HepG2 (cell line): Measurements from ENCODE around the gene LSM2. TPM values are rescaled to one million over a fixed set of nuclear protein-coding genes. Genes with fewer than 3 reads are reported as not detected.
A peak's percentile ranks its signal among the peaks of the same experiment; 100 is the strongest.

Source experiments
- ATAC-seq: fragments of 200-7000 bp; cut with Tn5 transposase; 3 replicates; pipeline ENCODE4 v1.9.1; 2020; ENCODE audit warnings: mild to moderate bottlenecking, moderate library complexity
- BruUV-seq: library from RNA; stranded (reverse); fragments of 400-500 nt; replicated peaks from 2 replicates; lab custom pipeline; 2021; lab: Mats Ljungman, UMichigan
- CTCF ChIA-PET: fragments of 300-600 bp; formaldehyde crosslinking; extraction: SDS; loops from one replicate; lab custom pipeline; 2021; ENCODE audit warnings: low total read pairs, inconsistent platforms, low intra/inter-chr PET ratio; lab: Yijun Ruan, JAX
- POLR2A ChIA-PET: fragments of 350-600 bp; sonication (Branson Sonifier 250); formaldehyde crosslinking; loops from one replicate; lab custom pipeline; 2020; ENCODE audit warnings: antibody characterized with exemption, inconsistent platforms; lab: Yijun Ruan, JAX
- DNase-seq: peaks from one replicate; pipeline ENCODE4 v3.0.0-alpha.2; 2015; ENCODE audit warnings: low spot score
- FAIRE-seq: peaks from 3 replicates; lab custom pipeline; 2011; peaks lifted over from hg19 to GRCh38; lab: Jason Lieb, UNC
- H2AFZ ChIP-seq: one replicate; pipeline ENCODE4 v1.6.1; 2011; ENCODE audit warnings: low read length, inconsistent platforms
- H3K27ac ChIP-seq: fragments of 300-600 bp; 3 replicates; pipeline ENCODE4 v1.8.0; 2011; ENCODE audit warnings: mixed run types, mild to moderate bottlenecking, mixed read lengths, low read length, inconsistent platforms; ENCODE audit not compliant: insufficient read depth; ENCODE audit errors: extremely low read length
- H3K27me3 ChIP-seq, 2 experiments: fragments of 200-600 bp in 1 of 2; 2 replicates in 1 of 2; 3 replicates in 1 of 2; pipeline versions ENCODE4 v1.6.0 to v1.8.0; 2011; ENCODE audit warnings: low read length in 2 of 2, mild to moderate bottlenecking in 2 of 2, moderate library complexity in 2 of 2, inconsistent platforms in 1 of 2; ENCODE audit not compliant: insufficient read depth in 2 of 2, control insufficient read depth in 1 of 2
- H3K36me3 ChIP-seq, 2 experiments: fragments of 200-600 bp in 1 of 2; replicated peaks in 1 of 2; 2 replicates in 1 of 2; 3 replicates in 1 of 2; pipeline versions ENCODE4 v1.5.1 to v1.8.0; 2011; ENCODE audit warnings: low read length in 2 of 2, inconsistent platforms in 1 of 2; ENCODE audit not compliant: insufficient read depth in 2 of 2, control insufficient read depth in 1 of 2
- H3K4me1 ChIP-seq: 2 replicates; pipeline ENCODE4 v1.5.1; 2012; ENCODE audit warnings: low read length, inconsistent platforms; ENCODE audit not compliant: insufficient read depth
- H3K4me2 ChIP-seq: 2 replicates; pipeline ENCODE4 v1.6.0; 2011; ENCODE audit warnings: low read depth, low read length, inconsistent platforms
- H3K4me3 ChIP-seq, 3 experiments: fragments of 200-600 bp in 1 of 3; sonication (generic), shearing (Covaris generic) in 1 of 3; replicated peaks in 1 of 3; 2 replicates each; pipeline ENCODE4 v1.5.1; 2011 to 2016; ENCODE audit warnings: low read length in 3 of 3, inconsistent platforms in 2 of 3, low read depth in 2 of 3, mild to moderate bottlenecking in 2 of 3, control low read depth in 1 of 3, mixed read lengths in 1 of 3; ENCODE audit not compliant: insufficient read depth in 1 of 3
- H3K79me2 ChIP-seq: one replicate; pipeline ENCODE4 v1.6.1; 2011; ENCODE audit warnings: low read length, inconsistent platforms; ENCODE audit not compliant: insufficient read depth
- H3K9ac ChIP-seq: 2 replicates; pipeline ENCODE4 v1.6.0; 2011; ENCODE audit warnings: mild to moderate bottlenecking, low read depth, low read length, inconsistent platforms; ENCODE audit not compliant: insufficient read depth
- H3K9me3 ChIP-seq: 2 replicates; pipeline ENCODE4 v1.5.1; 2012; ENCODE audit warnings: mild to moderate bottlenecking, low read length
- H4K20me1 ChIP-seq: 2 replicates; pipeline ENCODE4 v1.6.0; 2011; ENCODE audit warnings: inconsistent platforms, mild to moderate bottlenecking, low read length, moderate library complexity; ENCODE audit not compliant: insufficient read depth
- ARID5B ChIP-seq: IDR thresholded peaks from 2 replicates; pipeline ENCODE4 v1.4.0; 2020; ENCODE audit warnings: mild to moderate bottlenecking, missing genetic modification reagents
- EEA1 ChIP-seq: sonication (generic); formaldehyde crosslinking; IDR thresholded peaks from 2 replicates; pipeline ENCODE4 v1.5.1; 2020; ENCODE audit warnings: mild to moderate bottlenecking, missing genetic modification reagents, borderline replicate concordance
- EP300 ChIP-seq, 3 experiments: sonication (generic) in 1 of 3; formaldehyde crosslinking in 1 of 3; IDR thresholded peaks; 2 replicates each; pipeline versions ENCODE4 v1.5.1 to v1.6.1; 2011 to 2020; ENCODE audit warnings: low read depth in 2 of 3, low read length in 2 of 3, borderline replicate concordance in 1 of 3, improper control_type of control experiment in 1 of 3, mild to moderate bottlenecking in 1 of 3, missing genetic modification reagents in 1 of 3, moderate library complexity in 1 of 3
- ERF ChIP-seq: IDR thresholded peaks from 2 replicates; pipeline ENCODE4 v1.6.1; 2018; ENCODE audit warnings: missing biosample characterization, missing genetic modification reagents
- FOXO1 ChIP-seq: sonication (generic); formaldehyde crosslinking; IDR thresholded peaks from 2 replicates; pipeline ENCODE4 v1.4.0; 2020; ENCODE audit warnings: missing genetic modification reagents
- HHEX ChIP-seq: IDR thresholded peaks from 2 replicates; pipeline ENCODE4 v1.6.1; 2016; ENCODE audit warnings: control low read depth
- KLF12 ChIP-seq: sonication (generic); formaldehyde crosslinking; IDR thresholded peaks from 2 replicates; pipeline ENCODE4 v1.4.0; 2020; ENCODE audit warnings: missing genetic modification reagents, borderline replicate concordance
- ONECUT2 ChIP-seq: sonication (generic); formaldehyde crosslinking; IDR thresholded peaks from 2 replicates; pipeline ENCODE4 v1.4.0; 2020; ENCODE audit warnings: missing genetic modification reagents
- PHF21A ChIP-seq: sonication (generic); formaldehyde crosslinking; IDR thresholded peaks from 2 replicates; pipeline ENCODE4 v1.5.0; 2020; ENCODE audit warnings: mild to moderate bottlenecking, missing genetic modification reagents
- RBM22 ChIP-seq: fragments of 200-400 bp; formaldehyde crosslinking; optimal IDR thresholded peaks from 2 replicates; pipeline ENCODE3; 2017; ENCODE audit warnings: mild to moderate bottlenecking, low read length, moderate library complexity
- SMARCE1 ChIP-seq: fragments of 450-650 bp; IDR thresholded peaks from 2 replicates; pipeline ENCODE4 v1.6.1; 2017; ENCODE audit warnings: borderline replicate concordance
- SNRNP70 ChIP-seq: fragments of 200-400 bp; formaldehyde crosslinking; IDR thresholded peaks from 2 replicates; pipeline ENCODE4 v1.6.1; 2017; ENCODE audit warnings: mild to moderate bottlenecking, low read depth, low read length, moderate library complexity
- YEATS4 ChIP-seq: sonication (generic); formaldehyde crosslinking; IDR thresholded peaks from 2 replicates; pipeline ENCODE4 v1.4.0; 2020; ENCODE audit warnings: missing genetic modification reagents, borderline replicate concordance
- ZNF24 ChIP-seq: fragments of 450-650 bp; IDR thresholded peaks from 2 replicates; pipeline ENCODE4 v1.6.1; 2017; ENCODE audit warnings: antibody characterized with exemption, mild to moderate bottlenecking
- ZNF30 ChIP-seq: sonication (generic); formaldehyde crosslinking; IDR thresholded peaks from 2 replicates; pipeline ENCODE4 v1.5.0; 2020; ENCODE audit warnings: mild to moderate bottlenecking, missing genetic modification reagents
- ZNF337 ChIP-seq: sonication (generic); formaldehyde crosslinking; IDR thresholded peaks from 2 replicates; pipeline ENCODE4 v1.5.1; 2020; ENCODE audit warnings: missing genetic modification reagents, low read depth, mild to moderate bottlenecking, borderline replicate concordance
- WGBS: methylation state at CpG from one replicate; pipeline ENCODE4 v1.1.6; 2017; ENCODE audit warnings: low lambda C conversion rate; 5-methylcytosine and 5-hydroxymethylcytosine counted together
- in situ Hi-C: cut with HindIII; loops from 2 replicates; pipeline ENCODE4 v1.10.0; 2017; ENCODE audit warnings: low pct_unique_long_range_greater_than_20kb; ENCODE audit not compliant: extremely low pct_ligation_motif_present
- intact Hi-C: fragments of 100-400 bp; cut with micrococcal nuclease; formaldehyde crosslinking; loops from one replicate; pipeline ENCODE4 v1.10.0; 2022; ENCODE audit not compliant: unreplicated experiment
- polyA plus RNA-seq, 8 experiments: library from polyadenylated mRNA; depleted of rRNA in 3 of 8; stranded (reverse) in 7 of 8; unstranded in 1 of 8; fragments of >200 nt; fragmentation: Illumina TruSeq in 4 of 8; extraction: Trizol in 4 of 8; gene quantifications; 2 replicates each; pipeline versions ENCODE4 v1.2.1 to v1.2.3, GENCODE V29; 2011 to 2016; ENCODE audit warnings: low read depth in 4 of 8, missing spikeins in 1 of 8, mixed read lengths in 1 of 8; ENCODE audit not compliant: insufficient read depth in 1 of 8
- total RNA-seq, 5 experiments: library from RNA; depleted of rRNA; stranded (reverse); fragments of >200 nt; fragmentation: Illumina TruSeq; extraction: Trizol; gene quantifications; 2 replicates each; pipeline ENCODE4 v1.2.3, GENCODE V29; 2016; ENCODE audit warnings: low read depth in 1 of 5
- TF ChIP-seq, protein P1 (sequence below): sonication (generic); formaldehyde crosslinking; IDR thresholded peaks from 2 replicates; pipeline ENCODE4 v1.5.0; 2020; ENCODE audit warnings: missing genetic modification reagents

LSM2 gene
- total and polyA plus RNA-seq, 2 of the 13 experiments (the other 11 are each of a cell fraction or from before 2014, with no cell fraction given) = 69.4 to 90.5 TPM

DNA sequence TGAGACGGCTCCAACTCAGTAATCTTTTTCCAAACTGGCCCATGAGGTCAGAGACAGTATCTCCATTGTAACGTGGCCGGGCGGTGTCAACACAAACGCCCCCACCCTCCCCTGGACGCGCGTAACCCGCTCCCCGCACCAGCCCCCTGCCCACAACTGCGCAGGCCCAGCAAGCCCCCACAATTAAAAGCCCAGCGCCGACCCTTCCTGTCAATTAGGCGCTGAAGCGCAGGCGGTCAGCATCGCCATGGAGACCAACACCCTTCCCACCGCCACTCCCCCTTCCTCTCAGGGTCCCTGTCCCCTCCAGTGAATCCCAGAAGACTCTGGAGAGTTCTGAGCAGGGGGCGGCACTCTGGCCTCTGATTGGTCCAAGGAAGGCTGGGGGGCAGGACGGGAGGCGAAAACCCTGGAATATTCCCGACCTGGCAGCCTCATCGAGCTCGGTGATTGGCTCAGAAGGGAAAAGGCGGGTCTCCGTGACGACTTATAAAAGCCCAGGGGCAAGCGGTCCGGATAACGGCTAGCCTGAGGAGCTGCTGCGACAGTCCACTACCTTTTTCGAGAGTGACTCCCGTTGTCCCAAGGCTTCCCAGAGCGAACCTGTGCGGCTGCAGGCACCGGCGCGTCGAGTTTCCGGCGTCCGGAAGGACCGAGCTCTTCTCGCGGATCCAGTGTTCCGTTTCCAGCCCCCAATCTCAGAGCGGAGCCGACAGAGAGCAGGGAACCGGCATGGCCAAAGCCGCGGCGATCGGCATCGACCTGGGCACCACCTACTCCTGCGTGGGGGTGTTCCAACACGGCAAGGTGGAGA, 8.5 kb upstream of the LSM2 start, which contains the start of the genes HSPA1A and HSPA1L (continued):
- peak; percentile 42; the same call in 1 of the 2 replicates for TF ChIP-seq FOXO1
- TF ChIP-seq, protein P1, sequence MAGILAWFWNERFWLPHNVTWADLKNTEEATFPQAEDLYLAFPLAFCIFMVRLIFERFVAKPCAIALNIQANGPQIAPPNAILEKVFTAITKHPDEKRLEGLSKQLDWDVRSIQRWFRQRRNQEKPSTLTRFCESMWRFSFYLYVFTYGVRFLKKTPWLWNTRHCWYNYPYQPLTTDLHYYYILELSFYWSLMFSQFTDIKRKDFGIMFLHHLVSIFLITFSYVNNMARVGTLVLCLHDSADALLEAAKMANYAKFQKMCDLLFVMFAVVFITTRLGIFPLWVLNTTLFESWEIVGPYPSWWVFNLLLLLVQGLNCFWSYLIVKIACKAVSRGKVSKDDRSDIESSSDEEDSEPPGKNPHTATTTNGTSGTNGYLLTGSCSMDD (CRISPR knock-in tag) = no peak
- TF ChIP-seq ERF (CRISPR knock-in tag) = no peak; the same call in 1 of the 2 replicates
- TF ChIP-seq KLF12 = no peak; the same call in 1 of the 2 replicates
- TF ChIP-seq RBM22 = no peak
- TF ChIP-seq ZNF337 = no peak
- TF ChIP-seq SMARCE1 = no peak
- TF ChIP-seq, all 625 proteins: peak for 187

DNA sequence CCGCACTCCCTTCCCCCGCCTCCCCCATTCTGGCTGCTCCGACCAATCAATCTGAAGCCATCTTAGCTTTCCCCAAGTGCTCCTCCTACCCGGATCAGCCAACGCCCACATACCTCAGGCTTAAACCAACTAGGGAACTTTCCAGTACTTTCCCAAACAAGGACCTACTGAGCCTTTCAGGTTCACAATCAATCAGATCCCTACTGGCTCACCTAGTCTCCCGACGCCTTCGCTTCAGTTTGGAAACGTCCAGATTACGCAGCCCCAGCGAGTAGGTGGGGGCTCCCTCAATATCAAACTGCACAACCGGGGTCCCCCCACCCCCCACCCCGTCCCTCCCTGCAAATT, 7.9 kb upstream of the LSM2 start:
- 41% methylated on average over 13 of the region's 13 CpGs for WGBS
- Histone ChIP-seq H3K9ac (peak overlapping the region; percentile 78), H2AFZ (no peak overlapping the region), H3K4me2 (peak overlapping the region; percentile 87), H3K36me3 (no peaks in the 10 kb centered on the region), H3K79me2 (peaks cover 19% of the 10 kb centered on the region), H3K27ac (peak overlapping the region; percentile 95), H3K4me3 (peak overlapping the region; percentile 52 to 71 (median 54)), H3K4me1 (peaks cover 29% of the 10 kb centered on the region), H4K20me1 (no peaks in the 10 kb centered on the region), H3K27me3 (no peaks in the 10 kb centered on the region), H3K9me3 (no peaks in the 10 kb centered on the region)
- in situ Hi-C loops = no loop called here
- POLR2A ChIA-PET = interaction anchor here (0.6 to 3.6 kb wide), 35 partner anchors 8 to 273 kb away, joined by 3 to 102 read pairs (median 5); partner anchors contain the start of genes ABHD16A, APOM, BAG6 and C2
- ATAC-seq (peak; percentile 54), FAIRE-seq (peak; percentile 34), DNase-seq (peak; percentile 96)
- no TSS peak for BruUV-seq
- CTCF ChIA-PET = no interaction called here
- intact Hi-C loops = loop anchor here (2.0 kb wide), 1 partner anchor 20 kb away; the partner anchor contains the start of gene VARS1
- TF ChIP-seq PHF21A (no peak; the same call in 1 of the 2 replicates), ONECUT2 (CRISPR knock-in tag) (peak; percentile 35), EP300 (IDR thresholded peaks at IDR 0.05; ENCODE audit: low read depth in 2 of 2, low read length in 2 of 2) (peak in 1 of 2 experiments; percentile 68; a peak in 2 of 4 replicates), EP300 (CRISPR knock-in tag; IDR thresholded peaks at IDR 0.05; ENCODE audit: borderline replicate concordance) (no peak), ZNF30 (CRISPR knock-in tag) (no peak), EEA1 (CRISPR knock-in tag) (no peak), ZNF24 (no peak), SNRNP70 (no peak), HHEX (CRISPR knock-in tag) (no peak), ARID5B (0 out of 2 replicates have a peak, but pooled peaks have one; percentile 6), YEATS4 (peak; percentile 40)
